ENCODE results near the gene EFNA3. TPM values are rescaled to one million over a fixed set of nuclear protein-coding genes. Genes with fewer than 3 reads are reported as not detected.

EFNA3 gene, protein sequence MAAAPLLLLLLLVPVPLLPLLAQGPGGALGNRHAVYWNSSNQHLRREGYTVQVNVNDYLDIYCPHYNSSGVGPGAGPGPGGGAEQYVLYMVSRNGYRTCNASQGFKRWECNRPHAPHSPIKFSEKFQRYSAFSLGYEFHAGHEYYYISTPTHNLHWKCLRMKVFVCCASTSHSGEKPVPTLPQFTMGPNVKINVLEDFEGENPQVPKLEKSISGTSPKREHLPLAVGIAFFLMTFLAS
- total RNA-seq, result 0.77 and 3.1 TPM in 2 replicates

DNA sequence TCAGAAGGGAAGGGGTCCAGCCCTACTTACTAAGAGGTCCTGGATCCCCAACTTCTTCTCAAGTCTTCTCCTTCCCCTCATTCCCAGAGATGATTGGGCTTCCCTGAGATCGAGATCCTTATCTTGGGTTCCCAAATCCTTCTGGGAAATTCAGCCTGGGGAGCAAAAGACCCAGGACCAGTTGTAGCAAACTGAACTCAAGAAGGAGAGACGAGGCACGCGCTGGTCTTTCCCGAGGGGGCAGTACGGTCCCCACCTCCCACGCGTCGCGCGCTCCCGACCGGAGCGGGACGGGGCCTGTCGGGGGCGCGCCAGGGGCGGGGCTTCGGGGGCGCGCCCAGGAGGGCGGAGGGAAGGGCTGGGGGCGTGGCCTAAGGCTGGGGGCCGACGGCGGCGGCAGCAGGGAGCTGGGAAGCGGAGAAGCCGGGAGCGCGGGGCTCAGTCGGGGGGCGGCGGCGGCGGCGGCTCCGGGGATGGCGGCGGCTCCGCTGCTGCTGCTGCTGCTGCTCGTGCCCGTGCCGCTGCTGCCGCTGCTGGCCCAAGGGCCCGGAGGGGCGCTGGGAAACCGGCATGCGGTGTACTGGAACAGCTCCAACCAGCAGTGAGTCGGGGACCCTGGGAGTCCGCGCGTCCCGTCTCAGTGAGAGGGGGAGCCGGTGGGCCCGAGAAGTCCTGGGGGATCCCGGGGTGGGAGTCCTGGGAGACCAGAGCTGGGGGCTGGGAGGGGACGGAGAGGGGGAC, at the start of gene EFNA3:
TSS of gene EFNA3 (plus strand) at position 369 of the 741 bp plus-strand sequence. CDS start at position 474, 105 bp downstream.

DNA sequence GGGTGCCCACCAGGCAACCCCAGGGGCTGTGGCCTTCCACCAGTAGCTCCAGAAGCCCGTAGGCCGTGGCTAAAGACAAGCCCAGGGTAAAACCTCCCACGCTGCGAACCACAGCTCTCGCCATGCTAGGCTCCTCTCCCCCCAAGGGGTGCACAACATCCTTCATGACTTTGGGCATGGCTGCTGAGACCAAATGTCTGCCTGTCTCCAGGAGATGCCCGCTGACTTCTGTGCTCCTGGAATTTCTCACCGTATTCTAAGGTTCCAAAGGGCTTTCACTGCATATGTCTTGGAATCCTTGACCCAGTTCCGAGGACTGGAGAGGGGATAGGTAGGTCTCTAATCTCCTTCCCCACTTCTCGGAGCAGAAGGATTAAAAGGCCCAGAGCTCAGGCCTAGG, 45.1 kb upstream of the EFNA3 start, which contains the start of the genes DCST1 and DCST2:
TSS of gene DCST1 (plus strand) at position 301 of the 400 bp plus-strand sequence. CDS start 213 bp downstream, outside the sequence.
TSS of gene DCST2 (minus strand) at position 258 of the 400 bp plus-strand sequence. CDS start at position 178, 80 bp downstream.

DNA sequence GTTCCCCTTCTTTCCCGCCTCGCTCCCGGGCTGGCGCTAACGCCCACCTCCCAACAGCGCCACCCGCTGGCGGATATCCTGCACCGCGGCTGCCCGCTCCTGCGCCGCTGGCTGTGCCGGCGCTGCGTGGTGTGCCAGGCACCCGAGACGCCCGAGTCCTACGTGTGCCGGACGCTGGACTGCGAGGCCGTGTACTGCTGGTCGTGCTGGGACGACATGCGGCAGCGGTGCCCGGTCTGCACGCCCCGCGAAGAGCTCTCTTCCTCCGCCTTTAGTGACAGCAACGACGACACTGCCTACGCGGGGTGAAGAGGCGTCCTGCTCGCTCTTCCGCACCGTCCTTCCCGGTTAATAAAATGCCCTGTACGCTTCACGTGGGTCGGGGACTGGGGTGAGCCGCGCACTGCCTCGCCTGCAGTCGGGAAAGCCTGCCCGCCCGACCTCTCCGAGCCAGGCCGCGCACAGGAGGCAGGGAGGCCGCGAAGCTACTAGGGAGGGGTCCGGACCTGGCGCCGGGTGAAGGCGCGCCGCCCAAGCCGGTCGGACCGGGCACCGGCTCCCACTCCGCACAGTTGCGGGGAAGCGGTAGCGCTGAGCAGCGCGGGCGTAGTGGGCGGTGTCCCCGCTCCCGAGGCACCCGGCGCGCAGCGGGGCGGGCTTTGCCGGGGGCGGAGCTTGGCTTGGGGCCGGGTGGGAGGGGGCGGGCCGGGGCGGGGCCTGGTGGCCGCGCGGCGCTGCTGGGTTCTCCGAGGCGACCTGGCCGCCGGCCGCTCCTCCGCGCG, 27.9 kb upstream of the EFNA3 start, which contains the start of gene ADAM15:
TSS of gene ADAM15 (plus strand) at position 757 of the 782 bp plus-strand sequence. CDS start 71 bp downstream, outside the sequence.

DNA sequence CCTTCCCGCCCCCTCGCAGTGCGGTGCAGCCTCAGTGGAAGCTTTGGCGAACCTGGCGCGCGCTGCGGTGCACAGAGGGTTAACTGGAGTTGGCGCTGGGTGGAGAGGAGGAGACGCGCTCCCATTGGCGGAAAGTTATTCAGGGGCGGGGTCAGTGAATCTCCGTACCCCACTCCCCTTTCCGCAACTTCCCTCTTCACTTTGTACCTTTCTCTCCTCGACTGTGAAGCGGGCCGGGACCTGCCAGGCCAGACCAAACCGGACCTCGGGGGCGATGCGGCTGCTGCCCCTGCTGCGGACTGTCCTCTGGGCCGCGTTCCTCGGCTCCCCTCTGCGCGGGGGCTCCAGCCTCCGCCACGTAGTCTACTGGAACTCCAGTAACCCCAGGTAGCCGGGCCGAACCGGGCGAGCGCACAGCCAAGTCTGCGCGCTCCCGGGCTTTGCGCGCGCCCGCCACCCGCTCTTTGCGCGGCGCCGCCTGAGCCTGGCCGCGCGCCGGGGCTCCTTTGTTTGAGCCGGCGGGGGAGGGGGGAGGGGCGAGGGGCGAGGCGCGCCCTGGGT, 15.0 kb upstream of the EFNA3 start, which contains the start of gene EFNA4:
TSS of gene EFNA4 (plus strand) at position 191 of the 561 bp plus-strand sequence. CDS start at position 275, 84 bp downstream.

DNA sequence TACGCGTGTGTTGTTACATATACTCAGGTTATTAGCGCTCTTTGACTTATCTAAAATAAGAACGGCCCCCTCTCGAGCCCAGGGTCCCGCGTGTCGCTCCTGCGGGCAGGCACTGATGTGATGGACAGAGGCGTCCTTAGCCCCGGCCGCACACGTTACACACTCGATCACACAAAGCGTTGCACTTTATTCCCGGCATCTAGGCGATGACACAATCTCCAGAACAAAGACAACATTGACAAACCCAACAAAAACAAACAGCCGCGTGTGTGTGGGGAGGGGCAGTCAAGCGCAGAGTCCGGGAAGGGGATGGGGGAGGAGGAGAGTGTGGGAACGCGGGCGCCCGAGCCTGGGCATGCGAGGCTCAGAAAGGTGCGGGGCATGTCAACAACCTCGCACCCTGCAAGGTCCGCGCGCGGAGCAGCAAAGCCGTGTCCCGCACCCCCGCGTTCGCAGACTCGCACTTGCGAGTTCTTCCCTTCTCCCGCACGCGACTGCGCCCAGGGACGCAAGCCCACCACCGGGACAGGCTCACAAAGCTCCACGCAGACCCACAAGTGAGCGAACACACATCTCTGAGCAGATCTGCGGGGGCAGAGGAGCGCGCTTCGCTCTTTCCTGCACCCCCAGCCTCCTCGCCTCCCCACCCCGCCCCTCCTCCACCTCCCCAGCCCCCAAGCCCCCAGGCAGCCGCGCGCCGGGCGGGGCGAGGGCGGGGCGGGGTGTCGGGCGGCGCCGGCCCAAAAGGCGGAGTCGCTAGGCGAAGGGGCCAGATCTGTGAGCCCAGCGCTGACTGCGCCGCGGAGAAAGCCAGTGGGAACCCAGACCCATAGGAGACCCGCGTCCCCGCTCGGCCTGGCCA, 48.7 kb downstream of the EFNA3 start, which contains the start of gene EFNA1:
TSS of gene EFNA1 (plus strand) at position 772 of the 862 bp plus-strand sequence. CDS start 102 bp downstream, outside the sequence.

DNA sequence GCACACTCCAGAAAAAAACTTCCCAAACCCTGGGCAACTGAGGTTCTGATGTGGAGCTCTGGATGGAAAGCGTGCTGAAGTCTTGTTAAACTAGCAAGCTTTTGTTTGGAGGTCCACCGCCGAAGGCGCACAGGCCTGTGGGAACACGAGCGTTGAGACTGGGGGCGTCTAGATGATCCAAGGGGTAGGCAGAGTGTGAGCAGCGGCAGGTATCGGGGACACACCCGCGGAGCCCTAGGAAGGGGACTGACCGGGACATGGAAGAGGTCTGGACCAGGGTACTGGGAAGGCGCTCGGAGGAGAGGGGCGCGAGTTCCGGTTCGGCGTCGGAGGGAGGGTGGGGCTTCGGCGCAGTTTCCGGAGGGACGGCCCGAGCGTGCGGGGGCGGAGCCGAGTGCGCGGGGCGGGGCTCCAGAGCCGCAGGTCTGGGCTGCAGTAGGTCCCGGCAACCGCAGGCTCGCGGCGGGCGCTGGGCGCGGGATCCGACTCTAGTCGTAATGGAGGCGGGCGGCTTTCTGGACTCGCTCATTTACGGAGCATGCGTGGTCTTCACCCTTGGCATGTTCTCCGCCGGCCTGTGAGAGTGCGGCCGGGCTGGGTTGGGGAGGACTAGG, 56.9 kb downstream of the EFNA3 start, which contains the start of gene SLC50A1:
TSS of gene SLC50A1 (plus strand) at position 438 of the 614 bp plus-strand sequence. CDS start at position 498, 60 bp downstream.

Other genes with a start within 250 kb of the EFNA3 start
- under 0.01 and 0.28 TPM in 2 replicates for gene KCNN3, start 208.6 kb upstream of the EFNA3 start, total RNA-seq
- gene PMVK, start 142.1 kb upstream of the EFNA3 start, total RNA-seq, result 6.5 and 13.2 TPM in 2 replicates
- gene PBXIP1, start 122.7 kb upstream of the EFNA3 start, total RNA-seq, result 27.6 and 109 TPM in 2 replicates
- gene PYGO2, start 117.1 kb upstream of the EFNA3 start, total RNA-seq, result 5.6 and 7.7 TPM in 2 replicates
- 176 and 223 TPM in 2 replicates for gene SHC1, start 108.1 kb upstream of the EFNA3 start, total RNA-seq
- 40.9 and 151 TPM in 2 replicates for gene CKS1B, start 104.2 kb upstream of the EFNA3 start, total RNA-seq
- 17.8 and 27.4 TPM in 2 replicates for gene FLAD1, start 95.5 kb upstream of the EFNA3 start, total RNA-seq
- 0.56 TPM in 1 of 2 replicates, not detected in the other for gene LENEP, start 85.3 kb upstream of the EFNA3 start, total RNA-seq
- 12.5 and 16.9 TPM in 2 replicates for gene ZBTB7B, start 76.0 kb upstream of the EFNA3 start, total RNA-seq
- not detected in 2 replicates for gene DCST2, start 45.1 kb upstream of the EFNA3 start, total RNA-seq
- gene DCST1, start 45.0 kb upstream of the EFNA3 start, total RNA-seq, result not detected in 2 replicates
- gene ADAM15, start 27.5 kb upstream of the EFNA3 start, total RNA-seq, result 66.8 and 66.9 TPM in 2 replicates
- 1.9 and 3.7 TPM in 2 replicates for gene EFNA4, start 15.1 kb upstream of the EFNA3 start, total RNA-seq
- 0.19 and 1.4 TPM in 2 replicates for gene EFNA1, start 49.0 kb downstream of the EFNA3 start, total RNA-seq
- gene SLC50A1, start 57.0 kb downstream of the EFNA3 start, total RNA-seq, result 26.6 and 27.3 TPM in 2 replicates
- gene DPM3, start 61.7 kb downstream of the EFNA3 start, total RNA-seq, result 27.6 and 28.0 TPM in 2 replicates
- 138 TPM in 2 replicates for gene KRTCAP2, start 94.5 kb downstream of the EFNA3 start, total RNA-seq
- gene TRIM46, start 95.0 kb downstream of the EFNA3 start, total RNA-seq, result 1.5 and 2.5 TPM in 2 replicates
- gene THBS3, start 129.1 kb downstream of the EFNA3 start, total RNA-seq, result 7.9 and 14.4 TPM in 2 replicates
- gene MTX1, start 129.9 kb downstream of the EFNA3 start, total RNA-seq, result 44.3 and 57.3 TPM in 2 replicates
- gene ENTREP3, start 176.6 kb downstream of the EFNA3 start, total RNA-seq, result 3.4 and 3.5 TPM in 2 replicates
- gene SCAMP3, start 183.5 kb downstream of the EFNA3 start, total RNA-seq, result 32.1 and 42.9 TPM in 2 replicates
- gene CLK2, start 194.7 kb downstream of the EFNA3 start, total RNA-seq, result 22.0 and 25.7 TPM in 2 replicates
- gene HCN3, start 198.6 kb downstream of the EFNA3 start, total RNA-seq, result 0.19 and 0.85 TPM in 2 replicates
- 0.56 TPM in 1 of 2 replicates, not detected in the other for gene PKLR, start 222.6 kb downstream of the EFNA3 start, total RNA-seq
- gene FDPS, start 230.0 kb downstream of the EFNA3 start, total RNA-seq, result 110 and 204 TPM in 2 replicates
- 11.8 and 16.1 TPM in 2 replicates for gene RUSC1, start 242.1 kb downstream of the EFNA3 start, total RNA-seq